HepG2 (cell line): Measurements from ENCODE around the gene TNIP1. TPM values are rescaled to one million over a fixed set of nuclear protein-coding genes. Genes with fewer than 3 reads are reported as not detected.

Experiments used
- AHDC1 ChIP-seq: sonication (generic); formaldehyde crosslinking; IDR thresholded peaks from 2 replicates; pipeline ENCODE4 v1.5.1; 2020; ENCODE audit warnings: mild to moderate bottlenecking, missing genetic modification reagents, borderline replicate concordance
- ARID4A ChIP-seq: sonication (generic); formaldehyde crosslinking; IDR thresholded peaks from 2 replicates; pipeline ENCODE4 v1.5.0; 2020; ENCODE audit warnings: mild to moderate bottlenecking, missing genetic modification reagents, borderline replicate concordance
- DMAP1 ChIP-seq: IDR thresholded peaks from 2 replicates; pipeline ENCODE4 v1.6.1; 2016
- DRAP1 ChIP-seq: IDR thresholded peaks from 2 replicates; pipeline ENCODE4 v1.6.1; 2016; ENCODE audit warnings: missing genetic modification reagents, missing compliant biosample characterization
- FOXO1 ChIP-seq: sonication (generic); formaldehyde crosslinking; IDR thresholded peaks from 2 replicates; pipeline ENCODE4 v1.4.0; 2020; ENCODE audit warnings: missing genetic modification reagents
- GABPA ChIP-seq, 2 experiments: IDR thresholded peaks; 2 replicates each; pipeline ENCODE4 v1.6.1; 2011 to 2016; ENCODE audit warnings: low read depth in 2 of 2, low read length in 1 of 2, missing biosample characterization in 1 of 2, missing genetic modification characterization in 1 of 2
- MEIS1 ChIP-seq: sonication (generic); formaldehyde crosslinking; IDR thresholded peaks from 2 replicates; pipeline ENCODE4 v1.9.0; 2021; ENCODE audit warnings: mild to moderate bottlenecking, missing genetic modification reagents, moderate library complexity, borderline replicate concordance
- MIXL1 ChIP-seq: IDR thresholded peaks from 2 replicates; pipeline ENCODE4 v1.6.1; 2016
- TBX2 ChIP-seq: sonication (generic); formaldehyde crosslinking; IDR thresholded peaks from 2 replicates; pipeline ENCODE4 v1.5.0; 2020; ENCODE audit warnings: missing genetic modification reagents, mild to moderate bottlenecking, borderline replicate concordance
- ZNF577 ChIP-seq: sonication (generic); formaldehyde crosslinking; IDR thresholded peaks from 2 replicates; pipeline ENCODE4 v1.4.0; 2020; ENCODE audit warnings: mild to moderate bottlenecking, low read depth, missing genetic modification reagents, borderline replicate concordance
- polyA plus RNA-seq, 8 experiments: library from polyadenylated mRNA; depleted of rRNA in 3 of 8; stranded (reverse) in 7 of 8; unstranded in 1 of 8; fragments of >200 nt; fragmentation: Illumina TruSeq in 4 of 8; extraction: Trizol in 4 of 8; gene quantifications; 2 replicates each; pipeline versions ENCODE4 v1.2.1 to v1.2.3, GENCODE V29; 2011 to 2016; ENCODE audit warnings: low read depth in 4 of 8, missing spikeins in 1 of 8, mixed read lengths in 1 of 8; ENCODE audit not compliant: insufficient read depth in 1 of 8
- total RNA-seq, 5 experiments: library from RNA; depleted of rRNA; stranded (reverse); fragments of >200 nt; fragmentation: Illumina TruSeq; extraction: Trizol; gene quantifications; 2 replicates each; pipeline ENCODE4 v1.2.3, GENCODE V29; 2016; ENCODE audit warnings: low read depth in 1 of 5
- TF ChIP-seq, protein P1 (sequence below): sonication (generic); formaldehyde crosslinking; IDR thresholded peaks from 2 replicates; pipeline ENCODE4 v1.5.0; 2020; ENCODE audit warnings: mild to moderate bottlenecking, missing genetic modification reagents
- TF ChIP-seq, protein P2 (sequence below): sonication (generic); formaldehyde crosslinking; IDR thresholded peaks from 2 replicates; pipeline ENCODE4 v1.8.0; 2022; ENCODE audit warnings: mild to moderate bottlenecking, missing genetic modification reagents

Gene TNIP1
- total and polyA plus RNA-seq, 2 of the 13 experiments (the other 11 are each of a cell fraction or from before 2014, with no cell fraction given) = 26.2 to 45.9 TPM

DNA sequence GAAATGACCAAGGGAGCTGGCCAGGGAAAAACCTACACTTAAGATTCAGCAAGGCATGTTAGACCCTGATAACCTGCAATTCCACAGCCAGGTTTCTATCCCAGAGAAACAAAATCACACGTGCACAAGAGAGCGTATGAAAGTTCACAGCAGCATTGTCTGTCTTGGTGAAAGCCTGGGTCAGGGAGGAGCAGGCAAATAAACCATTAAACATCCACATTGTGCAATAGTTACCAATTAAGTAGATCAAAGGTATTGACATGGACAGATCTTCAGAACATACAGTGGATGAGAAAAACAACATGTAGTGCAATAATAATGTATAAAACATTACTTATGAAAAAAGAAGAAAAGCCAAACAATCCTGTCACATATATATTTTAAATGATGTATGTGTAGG lies 76.3 kb downstream of the TNIP1 start (continued):
- peak; percentile 68; the same call in 1 of the 2 replicates for TF ChIP-seq AHDC1 (CRISPR knock-in tag)
- peak; percentile 51; the same call in 1 of the 2 replicates for TF ChIP-seq DRAP1 (CRISPR knock-in tag)
- TF ChIP-seq GABPA (IDR thresholded peaks at IDR 0.05; ENCODE audit: low read depth, low read length) = no peak
- TF ChIP-seq GABPA (CRISPR knock-in tag; IDR thresholded peaks at IDR 0.05; ENCODE audit: low read depth) = no peak
- 0 out of 2 replicates have a peak, but pooled peaks have one; percentile 77 for TF ChIP-seq MEIS1 (CRISPR knock-in tag)
- TF ChIP-seq, protein P1, sequence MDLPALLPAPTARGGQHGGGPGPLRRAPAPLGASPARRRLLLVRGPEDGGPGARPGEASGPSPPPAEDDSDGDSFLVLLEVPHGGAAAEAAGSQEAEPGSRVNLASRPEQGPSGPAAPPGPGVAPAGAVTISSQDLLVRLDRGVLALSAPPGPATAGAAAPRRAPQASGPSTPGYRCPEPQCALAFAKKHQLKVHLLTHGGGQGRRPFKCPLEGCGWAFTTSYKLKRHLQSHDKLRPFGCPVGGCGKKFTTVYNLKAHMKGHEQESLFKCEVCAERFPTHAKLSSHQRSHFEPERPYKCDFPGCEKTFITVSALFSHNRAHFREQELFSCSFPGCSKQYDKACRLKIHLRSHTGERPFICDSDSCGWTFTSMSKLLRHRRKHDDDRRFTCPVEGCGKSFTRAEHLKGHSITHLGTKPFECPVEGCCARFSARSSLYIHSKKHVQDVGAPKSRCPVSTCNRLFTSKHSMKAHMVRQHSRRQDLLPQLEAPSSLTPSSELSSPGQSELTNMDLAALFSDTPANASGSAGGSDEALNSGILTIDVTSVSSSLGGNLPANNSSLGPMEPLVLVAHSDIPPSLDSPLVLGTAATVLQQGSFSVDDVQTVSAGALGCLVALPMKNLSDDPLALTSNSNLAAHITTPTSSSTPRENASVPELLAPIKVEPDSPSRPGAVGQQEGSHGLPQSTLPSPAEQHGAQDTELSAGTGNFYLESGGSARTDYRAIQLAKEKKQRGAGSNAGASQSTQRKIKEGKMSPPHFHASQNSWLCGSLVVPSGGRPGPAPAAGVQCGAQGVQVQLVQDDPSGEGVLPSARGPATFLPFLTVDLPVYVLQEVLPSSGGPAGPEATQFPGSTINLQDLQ (CRISPR knock-in tag) = no peak
- peak; percentile 99 for TF ChIP-seq MIXL1 (CRISPR knock-in tag)
- peak; percentile 82; the same call in 1 of the 2 replicates for TF ChIP-seq FOXO1 (CRISPR knock-in tag)
- TF ChIP-seq ARID4A (CRISPR knock-in tag) = peak; percentile 14; the same call in 1 of the 2 replicates
- TF ChIP-seq TBX2 (CRISPR knock-in tag) = peak; percentile 38; the same call in 1 of the 2 replicates
- TF ChIP-seq, protein P2, sequence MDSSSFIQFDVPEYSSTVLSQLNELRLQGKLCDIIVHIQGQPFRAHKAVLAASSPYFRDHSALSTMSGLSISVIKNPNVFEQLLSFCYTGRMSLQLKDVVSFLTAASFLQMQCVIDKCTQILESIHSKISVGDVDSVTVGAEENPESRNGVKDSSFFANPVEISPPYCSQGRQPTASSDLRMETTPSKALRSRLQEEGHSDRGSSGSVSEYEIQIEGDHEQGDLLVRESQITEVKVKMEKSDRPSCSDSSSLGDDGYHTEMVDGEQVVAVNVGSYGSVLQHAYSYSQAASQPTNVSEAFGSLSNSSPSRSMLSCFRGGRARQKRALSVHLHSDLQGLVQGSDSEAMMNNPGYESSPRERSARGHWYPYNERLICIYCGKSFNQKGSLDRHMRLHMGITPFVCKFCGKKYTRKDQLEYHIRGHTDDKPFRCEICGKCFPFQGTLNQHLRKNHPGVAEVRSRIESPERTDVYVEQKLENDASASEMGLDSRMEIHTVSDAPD (CRISPR knock-in tag) = peak; percentile 89; the same call in 1 of the 2 replicates
- TF ChIP-seq ZNF577 (CRISPR knock-in tag) = no peak
- TF ChIP-seq DMAP1 (CRISPR knock-in tag) = peak; percentile 43; the same call in 1 of the 2 replicates
